Astrocyte of the cerebellum (primary cell): ENCODE measurements around the gene LALBA.
"Not testable (repeated sequence)": the region's sequence is repeated elsewhere in the genome, so short reads cannot be mapped to it uniquely, and the experiment has no call there.

Experiments used
- DNase-seq: peaks from one replicate; pipeline ENCODE4 v3.0.0-alpha.2; 2011; ENCODE audit warnings: low read depth
- H3K4me3 ChIP-seq: 2 replicates; pipeline ENCODE4 v1.5.1; 2011; ENCODE audit warnings: mild to moderate bottlenecking, low read depth, low read length, moderate library complexity
- CTCF ChIP-seq: IDR thresholded peaks from 2 replicates; pipeline ENCODE4 v1.5.1; 2012; ENCODE audit warnings: low read length, low read depth, moderate library complexity, mild to moderate bottlenecking; ENCODE audit errors: missing control alignments
- in situ Hi-C: cut with HindIII; loops from 2 replicates; pipeline ENCODE4 v1.10.0; 2017; ENCODE audit warnings: low sequenced_read_pairs

Gene LALBA

GRCh38 chr12:48532601-48533000, 37.2 kb downstream of the LALBA start:
- TF ChIP-seq CTCF = no peak
- H3K4me3 ChIP-seq = no peak overlapping the region
- no peak for DNase-seq
- in situ Hi-C loops = no loop called here

DNA sequence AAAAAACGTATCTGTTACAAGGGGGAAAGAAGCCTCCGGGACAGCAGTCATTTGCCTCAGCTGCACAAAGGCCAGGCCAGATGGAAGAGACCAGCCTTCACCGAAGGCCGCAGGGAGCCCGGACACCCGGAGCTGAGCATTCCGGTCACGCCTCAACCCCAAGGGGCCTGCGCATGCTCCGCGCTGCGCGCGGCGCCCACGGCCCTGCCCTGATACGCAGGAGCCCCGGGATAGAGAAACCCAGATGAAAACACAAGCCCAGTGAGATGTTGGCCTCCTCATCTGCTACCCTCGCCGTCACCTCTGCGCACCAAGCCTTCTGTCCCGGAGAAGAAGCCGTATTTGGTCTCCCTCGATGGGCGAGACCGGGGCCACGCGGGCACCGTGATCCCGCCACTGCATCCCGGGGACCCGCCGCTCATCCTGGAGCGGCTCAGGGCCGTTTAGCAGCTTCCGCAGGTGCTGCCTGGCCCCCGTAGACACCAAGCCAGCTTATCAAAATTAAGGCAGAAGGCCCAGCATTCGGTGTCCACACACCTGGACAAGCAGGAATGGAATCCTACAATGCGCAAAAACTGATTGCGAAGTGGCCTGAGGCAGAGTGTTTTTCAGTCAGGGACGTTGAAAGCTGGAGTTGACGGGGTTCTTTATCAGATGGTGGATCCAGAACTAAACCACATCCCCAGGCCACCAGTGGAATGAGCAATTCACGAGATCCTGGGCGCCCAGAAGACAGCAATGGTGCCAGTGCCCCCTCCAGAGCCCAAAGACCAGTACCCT, 41.8 kb downstream of the LALBA start:
- DNase-seq = no peak
- in situ Hi-C loops = no loop called here
- no peak overlapping the region for H3K4me3 ChIP-seq
- TF ChIP-seq CTCF = no peak

DNA sequence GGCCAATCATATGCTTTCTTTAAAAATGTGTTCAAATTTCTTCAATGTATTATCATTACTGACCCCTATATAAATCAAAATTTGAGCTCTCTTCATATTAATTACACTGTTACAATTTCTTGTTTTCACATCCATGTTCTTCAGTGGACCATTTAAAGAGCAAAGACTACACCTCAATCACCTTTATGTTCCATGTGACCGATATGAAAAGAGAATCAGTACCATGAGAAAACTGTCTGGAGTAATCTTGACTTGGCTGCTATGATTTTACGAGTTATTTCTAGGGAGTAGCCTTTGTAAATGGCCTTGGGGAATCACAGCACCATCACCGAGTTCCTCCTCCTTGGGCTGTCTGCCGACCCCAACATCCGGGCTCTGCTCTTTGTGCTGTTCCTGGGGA, 44.5 kb downstream of the LALBA start, which contains the start of gene OR8S1:
Gene OR8S1 (plus strand): TSS at position 301 of the 400 bp plus-strand sequence. CDS start 0 bp downstream, at position 301.
- no peak within 1 kb of the TSS for H3K4me3 ChIP-seq
- no peak for DNase-seq
- no peak for TF ChIP-seq CTCF
- in situ Hi-C loops = no loop called here

DNA sequence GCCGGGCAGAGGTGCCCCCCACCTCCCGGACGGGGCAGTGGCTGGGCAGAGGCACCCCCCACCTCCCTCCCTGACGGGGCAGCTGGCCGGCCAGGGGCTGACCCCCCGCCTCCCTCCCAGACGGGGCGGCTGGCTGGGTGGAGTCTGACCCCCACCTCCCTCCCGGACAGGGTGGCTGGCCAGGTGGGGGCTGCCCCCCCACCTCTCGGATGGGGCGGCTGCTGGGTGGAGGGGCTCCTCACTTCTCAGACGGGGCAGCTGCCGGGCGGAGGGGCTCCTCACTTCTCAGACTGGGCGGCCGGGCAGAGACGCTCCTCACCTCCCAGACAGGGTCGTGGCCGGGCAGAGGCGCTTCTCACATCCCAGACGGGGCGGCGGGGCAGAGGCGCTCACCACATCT, 49.5 kb downstream of the LALBA start:
- in situ Hi-C loops, DNase-seq, H3K4me3 ChIP-seq: not testable (repeated sequence)
